ENCODE results near the gene STT3B.

GRCh38 chr3:31539275-31539674 lies 6.5 kb downstream of the STT3B start:
- no peak for TF ChIP-seq POLR2AphosphoS5 (IDR thresholded peaks at IDR 0.05; ENCODE audit: low read depth, low read length)
- no peak for TF ChIP-seq TAF1 (IDR thresholded peaks at IDR 0.05; ENCODE audit: borderline replicate concordance, low read depth, low read length)

Data from GM12892 (cell line).